Neural progenitor cell (in vitro differentiated cells): ENCODE measurements around the gene SUGCT.

Experiments
- CTCF ChIP-seq: fragments of 200-600 bp; sonication (generic); IDR thresholded peaks from 2 replicates; pipeline ENCODE4 v1.5.1; 2017; ENCODE audit warnings: antibody characterized with exemption, mild to moderate bottlenecking
- EZH2 ChIP-seq: fragments of 200-600 bp; sonication (generic); IDR thresholded peaks from 2 replicates; pipeline ENCODE4 v1.6.1; 2017; ENCODE audit warnings: antibody characterized with exemption, mild to moderate bottlenecking, moderate library complexity
- EZH2phosphoT487 ChIP-seq: fragments of 200-600 bp; sonication (generic); IDR thresholded peaks from 2 replicates; pipeline ENCODE4 v1.6.1; 2017; ENCODE audit warnings: antibody characterized with exemption

GRCh38 chr7:40490603-40490924 is 355.8 kb downstream of the SUGCT start:
- TF ChIP-seq CTCF = no peak
- TF ChIP-seq EZH2phosphoT487 = no peak
- TF ChIP-seq EZH2 = no peak
